Liver (tissue), 9 donors: Measurements from ENCODE around the gene SNRK. TPM values are rescaled to one million over a fixed set of nuclear protein-coding genes. Genes with fewer than 3 reads are reported as not detected.
A peak's percentile ranks its signal among the peaks of the same experiment; 100 is the strongest.

Experiments used
- DNase-seq: peaks from one replicate; pipeline ENCODE4 v3.0.0-alpha.2; 2017; ENCODE audit warnings: low spot score
- H3K27ac ChIP-seq, 2 donors: one replicate each; pipeline ENCODE4 v1.7.0; 2013; ENCODE audit warnings: inconsistent platforms in 2 of 2, low read length in 2 of 2, control low read depth in 1 of 2, low read depth in 1 of 2, mild to moderate bottlenecking in 1 of 2
- H3K27me3 ChIP-seq, 4 donors: one replicate each; pipeline versions ENCODE4 v1.6.1 to v1.7.0; 2013; ENCODE audit warnings: low read length in 3 of 4, inconsistent platforms in 1 of 4, mild to moderate bottlenecking in 1 of 4, moderate library complexity in 1 of 4; ENCODE audit not compliant: control insufficient read depth in 4 of 4, insufficient read depth in 4 of 4
- H3K36me3 ChIP-seq, 4 donors: one replicate each; pipeline versions ENCODE4 v1.6.1 to v1.7.0; 2013; ENCODE audit warnings: low read length in 3 of 4, mild to moderate bottlenecking in 3 of 4, low read depth in 1 of 4, moderate library complexity in 1 of 4; ENCODE audit not compliant: control insufficient read depth in 4 of 4, insufficient read depth in 3 of 4
- H3K4me1 ChIP-seq, 4 donors: one replicate each; pipeline versions ENCODE4 v1.6.1 to v1.7.0; 2013; ENCODE audit warnings: low read length in 3 of 4, mild to moderate bottlenecking in 3 of 4, moderate library complexity in 1 of 4; ENCODE audit not compliant: control insufficient read depth in 4 of 4, insufficient read depth in 4 of 4
- H3K4me3 ChIP-seq, 3 donors: one replicate each; pipeline versions ENCODE4 v1.6.1 to v1.7.0; 2013; ENCODE audit warnings: low read length in 3 of 3, control low read depth in 1 of 3, low read depth in 1 of 3, mild to moderate bottlenecking in 1 of 3
- H3K9ac ChIP-seq, 2 donors: one replicate each; pipeline ENCODE4 v1.7.0; 2013; ENCODE audit warnings: low read length in 2 of 2, mild to moderate bottlenecking in 2 of 2, moderate library complexity in 2 of 2, control low read depth in 1 of 2, low read depth in 1 of 2
- H3K9me3 ChIP-seq, 4 donors: one replicate each; pipeline versions ENCODE4 v1.6.1 to v1.7.0; 2013; ENCODE audit warnings: low read length in 3 of 4; ENCODE audit not compliant: control insufficient read depth in 4 of 4
- EGR1 ChIP-seq, 2 donors: IDR thresholded peaks; 2 replicates each; pipeline ENCODE4 v1.6.1; 2016 to 2018; ENCODE audit warnings: antibody characterized with exemption in 2 of 2, low read depth in 2 of 2
- FOXA1 ChIP-seq: IDR thresholded peaks from 2 replicates; pipeline ENCODE4 v1.6.1; 2016; ENCODE audit warnings: antibody characterized with exemption
- FOXA2 ChIP-seq: IDR thresholded peaks from 2 replicates; pipeline ENCODE4 v1.6.1; 2016; ENCODE audit warnings: antibody characterized with exemption
- GABPA ChIP-seq, 2 donors: IDR thresholded peaks in 1 of 2; conservative IDR thresholded peaks in 1 of 2; 2 replicates each; pipeline ENCODE4 v1.6.1; 2016; ENCODE audit warnings: antibody characterized with exemption in 2 of 2, mild to moderate bottlenecking in 1 of 2, moderate library complexity in 1 of 2
- HNF4A ChIP-seq, 2 donors: conservative IDR thresholded peaks; 2 replicates each; pipeline ENCODE4 v1.6.1; 2016; ENCODE audit warnings: antibody characterized with exemption in 2 of 2, mild to moderate bottlenecking in 2 of 2
- HNF4G ChIP-seq: IDR thresholded peaks from 2 replicates; pipeline ENCODE4 v1.6.1; 2016; ENCODE audit warnings: antibody characterized with exemption
- JUND ChIP-seq, 2 donors: IDR thresholded peaks; 2 replicates each; pipeline ENCODE4 v1.6.1; 2016; ENCODE audit warnings: antibody characterized with exemption in 2 of 2
- MAX ChIP-seq: IDR thresholded peaks from 2 replicates; pipeline ENCODE4 v1.6.1; 2016; ENCODE audit warnings: antibody characterized with exemption
- RAD21 ChIP-seq, 2 donors: IDR thresholded peaks; 2 replicates each; pipeline ENCODE4 v1.6.1; 2016; ENCODE audit warnings: antibody characterized with exemption in 2 of 2, mild to moderate bottlenecking in 2 of 2
- REST ChIP-seq: IDR thresholded peaks from 2 replicates; pipeline ENCODE4 v1.6.1; 2016; ENCODE audit warnings: antibody characterized with exemption, mild to moderate bottlenecking
- RXRA ChIP-seq, 2 donors: IDR thresholded peaks; 2 replicates each; pipeline ENCODE4 v1.6.1; 2017 to 2018; ENCODE audit warnings: antibody characterized with exemption in 2 of 2, mild to moderate bottlenecking in 1 of 2
- SP1 ChIP-seq: IDR thresholded peaks from 2 replicates; pipeline ENCODE4 v1.6.1; 2018; ENCODE audit warnings: antibody characterized with exemption, mild to moderate bottlenecking
- TAF1 ChIP-seq: conservative IDR thresholded peaks from 2 replicates; pipeline ENCODE4 v1.6.1; 2016; ENCODE audit warnings: antibody characterized with exemption, mild to moderate bottlenecking
- ZBTB33 ChIP-seq: IDR thresholded peaks from 2 replicates; pipeline ENCODE4 v1.6.1; 2016; ENCODE audit warnings: antibody characterized with exemption
- WGBS: extraction: QIAGEN DNeasy Blood & Tissue Kit; methylation state at CpG from one replicate; pipeline ENCODE4 v1.1.7; 2013; 5-methylcytosine and 5-hydroxymethylcytosine counted together
- polyA plus RNA-seq, 2 donors: library from polyadenylated mRNA; stranded (reverse) in 1 of 2; unstranded in 1 of 2; fragments of 200-250 nt in 1 of 2; fragments of >200 nt in 1 of 2; fragmentation: Nextera tagmentation in 1 of 2; extraction: Ambion mirVana in 1 of 2; gene quantifications; one replicate each; pipeline versions ENCODE4 v1.2.1 to v1.2.3, GENCODE V29; 2013 to 2015
- total RNA-seq, 2 donors: library from RNA; depleted of rRNA; stranded (reverse); fragments of >200 nt; gene quantifications; one replicate each; pipeline ENCODE4 v1.2.3, GENCODE V29; 2014
- TF ChIP-seq, protein P1 (sequence below): fragments of 150-350 bp; IDR thresholded peaks from 2 replicates; pipeline ENCODE4 v1.5.1; 2017; ENCODE audit warnings: improper control_type of control experiment, low read depth, low read length; ENCODE audit not compliant: missing input control
- TF ChIP-seq, protein P2 (sequence below): IDR thresholded peaks from 2 replicates; pipeline ENCODE4 v1.6.1; 2016; ENCODE audit warnings: antibody characterized with exemption
- donor health status: healthy.
- donor health status: healthy.
- donor health status: healthy.
- donor health status: healthy.
- donor health status: healthy.

Gene SNRK
- total and polyA plus RNA-seq, 4 donors, result 5.8 to 28.5 (median 14.6) TPM

DNA sequence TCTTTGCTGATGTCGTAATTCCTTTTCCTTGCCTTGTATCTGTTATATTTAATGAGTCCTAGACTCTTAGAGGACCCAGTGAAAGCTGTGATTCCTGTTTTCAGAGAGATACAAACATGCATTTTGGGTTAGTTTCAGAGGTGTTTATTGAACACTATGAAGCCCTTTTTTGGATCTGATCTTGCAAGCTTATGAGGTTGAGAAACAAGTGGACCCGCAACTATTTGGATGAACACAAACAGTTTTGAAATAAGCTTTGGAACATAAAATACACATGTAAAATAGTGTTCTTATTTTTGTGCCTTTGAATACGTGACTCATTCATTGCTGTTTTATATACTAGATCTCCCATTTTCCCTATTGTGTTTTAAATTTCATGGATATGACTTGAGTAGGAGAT is 33.5 kb downstream of the SNRK start:
- no peak for DNase-seq
- Histone ChIP-seq H3K9me3 (no peaks in the 10 kb centered on the region), H3K27me3 (no peaks in the 10 kb centered on the region), H3K36me3 (peaks cover 0 to 5% (median 0%) of the 10 kb centered on the region in 4 donors), H3K4me3 (no peak overlapping the region), H3K9ac (no peak overlapping the region), H3K27ac (peak overlapping the region; percentile 61 to 70), H3K4me1 (peaks cover 5 to 54% (median 43%) of the 10 kb centered on the region in 4 donors)
- WGBS, result 32% methylated on average over 3 of the region's 3 CpGs
- TF ChIP-seq SP1, result no peak
- no peak for TF ChIP-seq RAD21 (IDR thresholded peaks at IDR 0.05)
- TF ChIP-seq MAX, result no peak
- TF ChIP-seq RXRA (IDR thresholded peaks at IDR 0.05), result peak in 1 of 2 donors; percentile 56
- TF ChIP-seq FOXA2, result no peak
- TF ChIP-seq HNF4A (conservative IDR thresholded peaks at IDR 0.05), result peak; percentile 40 to 41
- no peak for TF ChIP-seq HNF4G
- no peak for TF ChIP-seq FOXA1
- TF ChIP-seq REST, result peak; percentile 14
- TF ChIP-seq ZBTB33, result no peak
- TF ChIP-seq, protein P1, sequence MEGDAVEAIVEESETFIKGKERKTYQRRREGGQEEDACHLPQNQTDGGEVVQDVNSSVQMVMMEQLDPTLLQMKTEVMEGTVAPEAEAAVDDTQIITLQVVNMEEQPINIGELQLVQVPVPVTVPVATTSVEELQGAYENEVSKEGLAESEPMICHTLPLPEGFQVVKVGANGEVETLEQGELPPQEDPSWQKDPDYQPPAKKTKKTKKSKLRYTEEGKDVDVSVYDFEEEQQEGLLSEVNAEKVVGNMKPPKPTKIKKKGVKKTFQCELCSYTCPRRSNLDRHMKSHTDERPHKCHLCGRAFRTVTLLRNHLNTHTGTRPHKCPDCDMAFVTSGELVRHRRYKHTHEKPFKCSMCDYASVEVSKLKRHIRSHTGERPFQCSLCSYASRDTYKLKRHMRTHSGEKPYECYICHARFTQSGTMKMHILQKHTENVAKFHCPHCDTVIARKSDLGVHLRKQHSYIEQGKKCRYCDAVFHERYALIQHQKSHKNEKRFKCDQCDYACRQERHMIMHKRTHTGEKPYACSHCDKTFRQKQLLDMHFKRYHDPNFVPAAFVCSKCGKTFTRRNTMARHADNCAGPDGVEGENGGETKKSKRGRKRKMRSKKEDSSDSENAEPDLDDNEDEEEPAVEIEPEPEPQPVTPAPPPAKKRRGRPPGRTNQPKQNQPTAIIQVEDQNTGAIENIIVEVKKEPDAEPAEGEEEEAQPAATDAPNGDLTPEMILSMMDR, result no peak
- peak in 1 of 2 donors; percentile 24 for TF ChIP-seq JUND (IDR thresholded peaks at IDR 0.05)

DNA sequence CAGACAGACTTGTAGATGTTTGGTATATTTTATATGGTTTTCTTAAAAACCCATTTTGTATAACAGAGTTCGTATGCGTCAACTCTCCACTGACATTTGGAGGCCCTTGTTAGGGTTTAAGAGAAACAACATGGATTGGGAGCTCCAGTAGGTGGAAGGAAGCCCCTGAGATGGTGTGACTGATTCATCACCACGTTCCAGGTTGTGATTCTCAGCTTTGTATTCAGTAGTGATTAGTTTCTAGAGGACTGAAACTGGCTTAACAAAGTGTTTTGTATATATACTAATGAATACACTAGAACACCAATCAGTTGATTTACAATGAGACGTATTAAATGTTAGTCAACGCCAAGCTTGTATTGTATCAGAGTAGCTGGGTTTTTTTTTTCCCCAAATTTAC is 33.9 kb downstream of the SNRK start:
- Histone ChIP-seq H3K36me3 (peaks cover 0 to 5% (median 0%) of the 10 kb centered on the region in 4 donors), H3K4me3 (no peak overlapping the region), H3K27ac (peak overlapping the region; percentile 61 to 70), H3K9ac (no peak overlapping the region), H3K4me1 (peaks cover 3 to 52% (median 43%) of the 10 kb centered on the region in 4 donors), H3K9me3 (no peaks in the 10 kb centered on the region), H3K27me3 (no peaks in the 10 kb centered on the region)
- TF ChIP-seq HNF4G (no peak), ZBTB33 (no peak), HNF4A (conservative IDR thresholded peaks at IDR 0.05) (no peak), FOXA2 (no peak), RAD21 (IDR thresholded peaks at IDR 0.05) (no peak), SP1 (no peak), JUND (IDR thresholded peaks at IDR 0.05) (no peak), TAF1 (no peak), EGR1 (IDR thresholded peaks at IDR 0.05; ENCODE audit: low read depth in 2 of 2) (no peak), MAX (no peak), FOXA1 (no peak), RXRA (IDR thresholded peaks at IDR 0.05) (no peak), GABPA (IDR thresholded peaks at IDR 0.05 in 1 of 2, conservative IDR thresholded peaks at IDR 0.05 in 1 of 2) (no peak)
- TF ChIP-seq, protein P2, sequence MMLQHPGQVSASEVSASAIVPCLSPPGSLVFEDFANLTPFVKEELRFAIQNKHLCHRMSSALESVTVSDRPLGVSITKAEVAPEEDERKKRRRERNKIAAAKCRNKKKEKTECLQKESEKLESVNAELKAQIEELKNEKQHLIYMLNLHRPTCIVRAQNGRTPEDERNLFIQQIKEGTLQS, result no peak
- TF ChIP-seq, protein P1, result no peak
- 89% methylated on average over 5 of the region's 5 CpGs for WGBS
- DNase-seq, result no peak
